GM18526 (cell line): ENCODE results near the gene ZNF680.

Source experiments
- POLR2A ChIP-seq: IDR thresholded peaks from 3 replicates; pipeline ENCODE4 v1.6.1; 2011; ENCODE audit not compliant: insufficient read length; ENCODE audit errors: extremely low read depth

ZNF680 gene

GRCh38 chr7:64558323-64558705 is 4.6 kb downstream of the ZNF680 start:
- no peak for TF ChIP-seq POLR2A

GRCh38 chr7:64557601-64558322 is 5.1 kb downstream of the ZNF680 start:
- TF ChIP-seq POLR2A, result no peak

- TF ChIP-seq POLR2A, result no peak
These were observed 7.8 kb downstream of the ZNF680 start for GRCh38 chr7:64555046-64555445.

GRCh38 chr7:64551375-64552142 is 11.3 kb downstream of the ZNF680 start:
- TF ChIP-seq POLR2A, result no peak

GRCh38 chr7:64544010-64544409 is 18.9 kb downstream of the ZNF680 start:
- TF ChIP-seq POLR2A, result no peak

- TF ChIP-seq POLR2A, result no peak
These were observed 21.2 kb downstream of the ZNF680 start for GRCh38 chr7:64541438-64542359.

GRCh38 chr7:64533756-64534155 is 29.1 kb downstream of the ZNF680 start:
- TF ChIP-seq POLR2A, result no peak

- no peak for TF ChIP-seq POLR2A
These were observed 34.1 kb downstream of the ZNF680 start for GRCh38 chr7:64528770-64529169.

GRCh38 chr7:64521409-64521984 is 41.4 kb downstream of the ZNF680 start:
- TF ChIP-seq POLR2A, result no peak

- no peak for TF ChIP-seq POLR2A
These were observed 46.4 kb downstream of the ZNF680 start for GRCh38 chr7:64516451-64516850.

GRCh38 chr7:64515781-64516180 is 47.1 kb downstream of the ZNF680 start:
- no peak for TF ChIP-seq POLR2A

- no peak for TF ChIP-seq POLR2A
These were observed 47.5 kb downstream of the ZNF680 start for GRCh38 chr7:64515330-64515729.

- no peak for TF ChIP-seq POLR2A
These were observed 53.3 kb downstream of the ZNF680 start for GRCh38 chr7:64509583-64509982.

GRCh38 chr7:64504581-64505120 is 58.2 kb downstream of the ZNF680 start:
- no peak for TF ChIP-seq POLR2A

- TF ChIP-seq POLR2A, result no peak
These were observed 64.6 kb downstream of the ZNF680 start for GRCh38 chr7:64498270-64498669.

GRCh38 chr7:64494912-64495461 is 67.9 kb downstream of the ZNF680 start:
- no peak for TF ChIP-seq POLR2A
